GM12878 (cell line): ENCODE measurements around the gene GALNT18. TPM values are rescaled to one million over a fixed set of nuclear protein-coding genes. Genes with fewer than 3 reads are reported as not detected.

Source experiments
- ATAC-seq: fragments of 200-7000 bp; cut with Tn5 transposase; 3 replicates; pipeline ENCODE4 v1.9.1; 2020; ENCODE audit warnings: mild to moderate bottlenecking, moderate library complexity
- BruUV-seq: library from RNA; stranded (reverse); fragments of 400-500 nt; replicated peaks from 2 replicates; lab custom pipeline; 2021; lab: Mats Ljungman, UMichigan
- CTCF ChIA-PET: fragments of 300-600 bp; sonication (Branson Sonifier 250); formaldehyde crosslinking; extraction: SDS; loops from one replicate; lab custom pipeline; 2021; ENCODE audit warnings: inconsistent platforms; lab: Yijun Ruan, JAX
- POLR2A ChIA-PET: fragments of 350-600 bp; formaldehyde crosslinking; extraction: SDS; loops from one replicate; lab custom pipeline; 2021; ENCODE audit warnings: inconsistent platforms; lab: Charles Lee
- RAD21 ChIA-PET: fragments of 300-600 bp; sonication (Branson Sonifier 250); formaldehyde crosslinking; loops from one replicate; lab custom pipeline; 2023; ENCODE audit warnings: antibody characterized with exemption; ENCODE audit not compliant: unreplicated experiment; lab: Charles Lee
- SMC1A ChIA-PET: fragments of 300-600 bp; sonication (Branson Sonifier 250); formaldehyde crosslinking; loops from one replicate; lab custom pipeline; 2023; ENCODE audit not compliant: unreplicated experiment, uncharacterized antibody; lab: Charles Lee
- DNase-seq: peaks from one replicate; pipeline ENCODE4 v3.0.0-alpha.2; 2011; ENCODE audit warnings: low read depth, low spot score
- FAIRE-seq: peaks from 3 replicates; lab custom pipeline; 2011; peaks lifted over from hg19 to GRCh38; lab: Jason Lieb, UNC
- H2AFZ ChIP-seq: 2 replicates; pipeline ENCODE4 v1.6.0; 2011; ENCODE audit warnings: low read depth, low read length, control low read depth; ENCODE audit not compliant: control insufficient read depth
- H3K27ac ChIP-seq: 2 replicates; pipeline ENCODE4 v1.5.1; 2011; ENCODE audit warnings: control low read depth; ENCODE audit not compliant: control insufficient read depth, insufficient read depth
- H3K27me3 ChIP-seq, 2 experiments: replicated peaks in 1 of 2; 2 replicates each; pipeline versions ENCODE4 v1.6.0 to v1.6.1; 2011; ENCODE audit warnings: low read length in 1 of 2; ENCODE audit not compliant: control insufficient read depth in 2 of 2, insufficient read depth in 2 of 2
- H3K36me3 ChIP-seq, 2 experiments: 2 replicates each; pipeline ENCODE4 v1.5.1; 2011; ENCODE audit warnings: low read length in 1 of 2; ENCODE audit not compliant: control insufficient read depth in 2 of 2, insufficient read depth in 2 of 2
- H3K4me1 ChIP-seq: 2 replicates; pipeline ENCODE4 v1.6.1; 2011; ENCODE audit warnings: mild to moderate bottlenecking, low read length, moderate library complexity, mixed read lengths; ENCODE audit not compliant: control insufficient read depth, insufficient read depth
- H3K4me2 ChIP-seq: 2 replicates; pipeline ENCODE4 v1.6.0; 2011; ENCODE audit warnings: control low read depth; ENCODE audit not compliant: control insufficient read depth, insufficient read depth
- H3K4me3 ChIP-seq: fragments of 200-600 bp; sonication (generic); 2 replicates; pipeline ENCODE4 v1.5.1; 2016
- H3K79me2 ChIP-seq: 2 replicates; pipeline ENCODE4 v1.6.0; 2011; ENCODE audit warnings: low read length; ENCODE audit not compliant: control insufficient read depth, insufficient read depth
- H3K9ac ChIP-seq: 2 replicates; pipeline ENCODE4 v1.8.0; 2011; ENCODE audit warnings: low read length, control low read depth, mixed read lengths; ENCODE audit not compliant: control insufficient read depth, insufficient read depth
- H3K9me3 ChIP-seq: replicated peaks from 3 replicates; pipeline ENCODE4 v1.5.1; 2011; ENCODE audit warnings: mild to moderate bottlenecking, low read length; ENCODE audit not compliant: control insufficient read depth, insufficient read depth
- H4K20me1 ChIP-seq: 2 replicates; pipeline ENCODE4 v1.6.0; 2011; ENCODE audit not compliant: control insufficient read depth, insufficient read depth
- ATF3 ChIP-seq: IDR thresholded peaks from 2 replicates; pipeline ENCODE4 v1.6.1; 2011; ENCODE audit warnings: low read depth, mild to moderate bottlenecking, low read length, moderate library complexity, borderline replicate concordance; ENCODE audit errors: extremely low read depth
- E2F4 ChIP-seq: IDR thresholded peaks from 2 replicates; pipeline ENCODE4 v1.6.1; 2012; ENCODE audit warnings: low read depth, low read length, improper control_type of control experiment
- FOS ChIP-seq: IDR thresholded peaks from 3 replicates; pipeline ENCODE4 v1.6.1; 2011; ENCODE audit warnings: borderline replicate concordance; ENCODE audit not compliant: insufficient read length; ENCODE audit errors: extremely low read depth
- GATAD2B ChIP-seq: fragments of 450-650 bp; conservative IDR thresholded peaks from 2 replicates; pipeline ENCODE4 v1.6.1; 2017; ENCODE audit warnings: low read depth, mild to moderate bottlenecking, moderate library complexity
- MEF2A ChIP-seq: IDR thresholded peaks from 2 replicates; pipeline ENCODE4 v1.6.1; 2011; ENCODE audit warnings: low read depth, mild to moderate bottlenecking, low read length, moderate library complexity; ENCODE audit not compliant: insufficient read depth
- NRF1 ChIP-seq: conservative IDR thresholded peaks from 2 replicates; pipeline ENCODE4 v1.6.1; 2011; ENCODE audit warnings: mild to moderate bottlenecking, low read depth, low read length, improper control_type of control experiment
- POLR2AphosphoS2 ChIP-seq: IDR thresholded peaks from 2 replicates; pipeline ENCODE4 v1.6.1; 2011; ENCODE audit warnings: low read depth, mild to moderate bottlenecking, low read length, improper control_type of control experiment, moderate library complexity
- RBBP5 ChIP-seq: fragments of 200-600 bp; sonication (generic); conservative IDR thresholded peaks from 2 replicates; pipeline ENCODE4 v1.6.1; 2016
- SMAD1 ChIP-seq: fragments of 450-650 bp; IDR thresholded peaks from 2 replicates; pipeline ENCODE4 v1.6.1; 2018; ENCODE audit warnings: mild to moderate bottlenecking, low read depth; ENCODE audit not compliant: partially characterized antibody
- SREBF1 ChIP-seq: IDR thresholded peaks from 2 replicates; pipeline ENCODE4 v1.6.1; 2012; ENCODE audit warnings: mild to moderate bottlenecking, low read length
- TBL1XR1 ChIP-seq: IDR thresholded peaks from 2 replicates; pipeline ENCODE4 v1.6.1; 2012; ENCODE audit warnings: low read depth, low read length, improper control_type of control experiment
- TCF3 ChIP-seq: IDR thresholded peaks from 2 replicates; pipeline ENCODE4 v1.6.1; 2012; ENCODE audit warnings: low read depth, mild to moderate bottlenecking, low read length, borderline replicate concordance; ENCODE audit not compliant: insufficient read depth
- ZBED1 ChIP-seq: IDR thresholded peaks from 2 replicates; pipeline ENCODE4 v1.6.1; 2016; ENCODE audit warnings: borderline replicate concordance
- ZNF687 ChIP-seq: fragments of 450-650 bp; IDR thresholded peaks from 2 replicates; pipeline ENCODE4 v1.6.1; 2017; ENCODE audit warnings: mild to moderate bottlenecking, moderate library complexity
- ZZZ3 ChIP-seq: IDR thresholded peaks from 2 replicates; pipeline ENCODE4 v1.6.1; 2011; ENCODE audit warnings: low read depth; ENCODE audit not compliant: control insufficient read depth, insufficient read length
- WGBS: methylation state at CpG from one replicate; pipeline ENCODE4 v1.1.6; 2016; ENCODE audit warnings: low lambda C conversion rate; ENCODE audit not compliant: insufficient replicate concordance, insufficient coverage; ENCODE audit errors: missing lambda C conversion rate; 5-methylcytosine and 5-hydroxymethylcytosine counted together
- in situ Hi-C: fragments of 300-500 bp; cut with MboI; formaldehyde crosslinking; loops from 9 replicates; pipeline ENCODE4 v1.14.3; 2018; ENCODE audit warnings: mixed read lengths
- intact Hi-C: fragments of 100-400 bp; cut with micrococcal nuclease; formaldehyde crosslinking; loops from one replicate; pipeline ENCODE4 v1.14.2; 2022; ENCODE audit not compliant: unreplicated experiment
- polyA plus RNA-seq, 11 experiments: library from polyadenylated mRNA; depleted of rRNA in 4 of 11; unstranded in 6 of 11; stranded (reverse) in 5 of 11; fragments of >200 nt; fragmentation: Nextera tagmentation in 4 of 11; fragmentation: Illumina TruSeq in 1 of 11; extraction: Ambion mirVana in 4 of 11; extraction: Trizol in 1 of 11; gene quantifications; 1 replicate in 1 of 11; 2 replicates in 10 of 11; pipeline versions ENCODE4 v1.2.1 to v1.2.3, GENCODE V29; 2011 to 2016; ENCODE audit warnings: inconsistent platforms in 2 of 11, missing spikeins in 2 of 11, low read depth in 1 of 11
- total RNA-seq, 4 experiments: library from RNA; depleted of rRNA in 3 of 4; stranded (reverse); fragments of >200 nt in 3 of 4; fragmentation: Illumina TruSeq in 1 of 4; extraction: Trizol in 1 of 4; gene quantifications; 2 replicates each; pipeline versions ENCODE4 v1.2.1 to v1.2.3, GENCODE V29; 2013 to 2021

The GALNT18 gene
- total and polyA plus RNA-seq, 10 of the 15 experiments (the other 5 are each of a cell fraction or from before 2014, with no cell fraction given): 1.2 to 14.2 (median 6.3) TPM

- H4K20me1 ChIP-seq: no peaks in the 10 kb centered on the region
- no peak for DNase-seq
- no peak overlapping the region for H3K9ac ChIP-seq
- H3K9me3 ChIP-seq: no peaks in the 10 kb centered on the region; the same call in 2 of the 3 replicates
- TF ChIP-seq NRF1: no peak
- no peak for TF ChIP-seq GATAD2B
- TF ChIP-seq SREBF1: no peak
- no peak for TF ChIP-seq SMAD1
- no peak for TF ChIP-seq POLR2AphosphoS2
- TF ChIP-seq MEF2A: no peak
- no peak for TF ChIP-seq ZZZ3
- TF ChIP-seq ZBED1: no peak
- TF ChIP-seq ZNF687: no peak
- TF ChIP-seq E2F4: no peak
- no peak for TF ChIP-seq FOS
- no peak for TF ChIP-seq TBL1XR1
- no peak for TF ChIP-seq TCF3
- TF ChIP-seq ATF3: no peak
- no peak for TF ChIP-seq RBBP5
- TF ChIP-seq, all 136 proteins: peak for 0
- ChIA-PET SMC1A (interaction anchor here (1.3 kb wide), 1 partner anchor 12 kb away, joined by 3 read pairs; no protein-coding TSS in a partner anchor), POLR2A (no interaction called here), RAD21 (no interaction called here), CTCF (interaction anchor here (1.3 kb wide), 1 partner anchor 404 kb away, joined by 4 read pairs; no protein-coding TSS in a partner anchor)
- Histone ChIP-seq H3K4me3 (no peak overlapping the region), H3K79me2 (no peaks in the 10 kb centered on the region), H3K27me3 (peaks cover 0 to 5% of the 10 kb centered on the region in 2 experiments; a peak in 1 of 4 replicates), H2AFZ (no peak overlapping the region), H3K27ac (no peak overlapping the region), H3K4me2 (no peak overlapping the region), H3K36me3 (no peaks in the 10 kb centered on the region), H3K4me1 (no peaks in the 10 kb centered on the region)
- FAIRE-seq (no peak), ATAC-seq (no peak)
- BruUV-seq: no TSS peak
- 35% methylated on average over 1 of the region's 1 CpG for WGBS
- intact Hi-C loops: no loop called here
- in situ Hi-C loops: no loop called here
Observed at GRCh38 chr11:11640152-11640551, 18.3 kb upstream of the GALNT18 start.
